ENCODE results near the gene ATOH1. TPM values are rescaled to one million over a fixed set of nuclear protein-coding genes. Genes with fewer than 3 reads are reported as not detected.

The ATOH1 gene
- total RNA-seq, 1 donor from 2014 or later = not detected

DNA sequence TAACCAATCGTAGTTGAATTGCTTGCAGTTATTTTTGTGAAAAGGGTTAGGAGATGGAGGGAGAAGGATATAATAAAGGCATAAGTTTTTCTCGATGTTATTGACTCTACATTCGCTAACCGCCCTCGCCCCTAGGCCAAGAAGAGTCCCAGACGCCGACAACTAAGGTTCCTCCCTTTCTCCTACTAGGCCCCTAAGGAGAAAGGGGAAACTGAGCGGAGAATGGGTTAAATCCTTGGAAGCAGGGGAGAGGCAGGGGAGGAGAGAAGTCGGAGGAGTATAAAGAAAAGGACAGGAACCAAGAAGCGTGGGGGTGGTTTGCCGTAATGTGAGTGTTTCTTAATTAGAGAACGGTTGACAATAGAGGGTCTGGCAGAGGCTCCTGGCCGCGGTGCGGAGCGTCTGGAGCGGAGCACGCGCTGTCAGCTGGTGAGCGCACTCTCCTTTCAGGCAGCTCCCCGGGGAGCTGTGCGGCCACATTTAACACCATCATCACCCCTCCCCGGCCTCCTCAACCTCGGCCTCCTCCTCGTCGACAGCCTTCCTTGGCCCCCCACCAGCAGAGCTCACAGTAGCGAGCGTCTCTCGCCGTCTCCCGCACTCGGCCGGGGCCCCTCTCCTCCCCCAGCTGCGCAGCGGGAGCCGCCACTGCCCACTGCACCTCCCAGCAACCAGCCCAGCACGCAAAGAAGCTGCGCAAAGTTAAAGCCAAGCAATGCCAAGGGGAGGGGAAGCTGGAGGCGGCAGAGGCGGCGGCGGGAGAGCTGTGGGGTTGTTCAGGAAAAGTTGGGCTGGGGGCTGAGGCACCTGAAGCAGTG, 5.9 kb downstream of the ATOH1 start:
- no peak for DNase-seq (ENCODE audit: low read depth, low spot score)

DNA sequence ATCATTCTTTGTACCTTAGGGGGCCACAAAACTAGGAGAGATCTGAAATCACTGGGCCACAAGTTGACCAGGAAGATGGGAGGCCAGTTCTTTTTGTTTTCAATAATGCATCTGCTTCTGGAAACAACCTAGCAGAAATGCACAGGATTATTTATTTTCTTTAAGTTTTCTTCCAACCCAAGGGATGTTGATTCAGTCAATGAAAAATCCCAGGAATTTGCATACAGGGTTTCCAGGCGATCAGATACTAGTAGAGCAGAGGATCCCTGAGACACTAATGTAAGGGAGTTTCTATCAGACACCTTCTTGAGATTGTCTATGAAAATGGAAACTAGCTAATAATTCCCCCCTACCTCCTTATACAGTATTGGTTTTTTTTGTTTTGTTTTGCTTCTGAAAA, 7.4 kb downstream of the ATOH1 start:
- no peak for DNase-seq (ENCODE audit: low read depth, low spot score)

GRCh38 chr4:93839704-93840103, 11.2 kb downstream of the ATOH1 start:
- DNase-seq (ENCODE audit: low read depth, low spot score) = no peak

GRCh38 chr4:93841803-93842345, 13.3 kb downstream of the ATOH1 start:
- no peak for DNase-seq (ENCODE audit: low read depth, low spot score)

GRCh38 chr4:93842601-93843252, 14.2 kb downstream of the ATOH1 start:
- no peak for DNase-seq (ENCODE audit: low read depth, low spot score)

- DNase-seq (ENCODE audit: low read depth, low spot score) = no peak
Measured at GRCh38 chr4:93843772-93844171, 15.2 kb downstream of the ATOH1 start.

DNA sequence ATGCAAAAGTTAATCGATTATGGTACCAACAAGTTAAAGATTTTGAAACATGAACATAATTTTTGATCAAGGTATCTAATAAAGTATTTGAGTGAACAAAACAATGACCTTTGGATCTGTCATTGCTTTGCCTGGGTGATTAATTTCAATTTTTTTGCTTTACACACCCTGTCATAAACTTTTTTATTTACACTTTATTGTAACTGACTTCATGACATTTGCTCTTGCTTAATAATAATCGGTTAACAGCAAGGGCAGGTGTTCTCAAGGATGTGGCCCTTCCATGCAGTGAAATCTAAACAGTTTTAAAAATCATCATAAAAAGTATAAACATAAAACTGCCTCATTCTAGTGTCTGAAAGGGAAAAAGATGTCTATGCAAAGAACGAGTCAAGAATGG, 24.1 kb downstream of the ATOH1 start:
- DNase-seq (ENCODE audit: low read depth, low spot score) = no peak

DNA sequence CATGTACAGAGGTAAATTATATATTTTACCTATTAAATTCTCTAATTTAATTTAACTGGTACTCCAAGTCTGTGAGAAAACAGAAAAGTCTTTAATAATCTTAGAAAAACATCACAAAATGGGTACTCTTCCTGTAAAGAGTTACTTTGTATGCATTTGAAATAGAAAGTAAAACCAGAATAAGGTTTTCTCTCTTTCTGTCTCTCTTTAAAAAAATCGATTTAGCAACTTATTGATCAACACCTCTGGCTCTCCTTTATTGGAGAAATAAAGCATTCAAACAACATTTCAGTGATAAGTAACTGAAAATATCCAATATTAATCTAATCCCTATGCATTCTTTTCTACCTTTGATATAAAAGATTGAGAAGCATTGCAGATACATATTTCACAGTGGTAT, 27.4 kb downstream of the ATOH1 start:
- no peak for DNase-seq (ENCODE audit: low read depth, low spot score)

GRCh38 chr4:93865650-93866049, 37.1 kb downstream of the ATOH1 start:
- no peak for DNase-seq (ENCODE audit: low read depth, low spot score)

- DNase-seq (ENCODE audit: low read depth, low spot score) = no peak
Measured at GRCh38 chr4:93867416-93868001, 39.0 kb downstream of the ATOH1 start.

DNA sequence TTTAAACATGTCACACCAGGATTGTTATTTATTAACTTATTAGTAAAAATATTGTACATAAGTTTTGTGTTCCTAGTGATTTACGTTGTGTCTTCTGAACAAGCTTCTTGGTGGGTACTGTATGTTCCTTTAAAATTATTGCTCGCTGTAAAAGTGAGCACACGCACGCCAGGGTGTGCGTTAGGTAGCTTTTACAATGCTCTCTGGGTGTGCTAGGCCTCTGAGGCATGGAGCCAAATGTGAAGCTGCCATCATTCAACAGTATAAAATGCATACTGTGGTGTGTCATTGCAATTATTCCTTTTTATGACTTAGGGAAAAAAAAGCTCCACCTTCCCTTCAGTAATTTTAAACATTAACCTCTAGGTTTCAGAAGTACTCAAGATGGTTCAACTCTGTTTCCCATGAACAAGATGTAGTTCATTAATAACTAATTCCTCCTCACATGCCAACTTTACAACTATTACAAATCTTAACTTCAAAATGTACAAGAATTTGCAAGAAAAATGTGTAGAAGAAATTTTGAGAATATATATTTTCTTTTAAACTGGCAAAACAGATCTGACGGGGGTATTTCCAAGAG, 42.4 kb downstream of the ATOH1 start:
- no peak for DNase-seq (ENCODE audit: low read depth, low spot score)

DNA sequence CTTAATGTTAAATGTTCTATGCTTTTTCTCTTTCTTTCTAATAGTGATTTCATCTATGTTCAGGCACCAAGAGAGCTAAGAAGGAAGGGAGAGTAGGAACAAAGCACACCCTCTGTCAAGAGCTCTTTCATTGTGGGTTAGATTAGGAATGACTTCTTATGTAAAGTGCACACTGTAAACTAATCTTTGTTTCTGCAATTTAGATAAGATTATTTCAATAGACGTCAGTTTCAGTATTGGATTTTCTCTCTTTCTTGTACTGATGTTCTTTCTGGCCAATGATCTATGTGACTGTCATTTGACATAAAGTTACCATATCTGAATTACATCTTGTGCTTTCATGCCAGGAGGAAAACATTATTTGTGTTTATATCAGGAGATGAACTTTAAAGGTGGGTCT, 48.2 kb downstream of the ATOH1 start:
- DNase-seq (ENCODE audit: low read depth, low spot score) = no peak

GRCh38 chr4:93878566-93878965, 50.0 kb downstream of the ATOH1 start:
- no peak for DNase-seq (ENCODE audit: low read depth, low spot score)

DNA sequence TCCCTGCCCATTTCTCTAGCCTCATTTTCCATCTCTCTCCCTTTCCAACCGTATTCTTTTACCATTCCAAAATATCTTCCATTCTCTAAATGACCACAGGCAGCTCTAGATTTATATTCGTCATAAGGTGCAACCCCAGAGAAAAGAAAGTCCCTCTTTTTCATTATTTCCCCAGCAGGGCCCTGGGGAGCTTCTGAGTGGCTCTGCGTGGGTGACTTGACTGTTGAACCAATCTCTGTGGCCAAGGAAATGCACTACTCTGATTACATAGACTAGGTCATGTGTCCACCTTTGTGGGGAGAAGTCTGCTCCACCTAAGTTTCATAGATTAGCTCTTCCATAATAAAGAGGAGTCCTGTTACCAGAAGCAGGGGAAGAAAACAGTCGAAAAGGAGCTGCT, 51.4 kb downstream of the ATOH1 start:
- no peak for DNase-seq (ENCODE audit: low read depth, low spot score)

Measured in pulmonary artery endothelial cell (primary cell).